GM12872 (cell line): Measurements from ENCODE around the gene CDH23.

ENCODE experiments used
- CTCF ChIP-seq: IDR thresholded peaks from 3 replicates; pipeline ENCODE4 v1.5.1; 2011; ENCODE audit warnings: low read depth, mild to moderate bottlenecking, low read length, moderate library complexity; ENCODE audit not compliant: insufficient read depth

The CDH23 gene

DNA sequence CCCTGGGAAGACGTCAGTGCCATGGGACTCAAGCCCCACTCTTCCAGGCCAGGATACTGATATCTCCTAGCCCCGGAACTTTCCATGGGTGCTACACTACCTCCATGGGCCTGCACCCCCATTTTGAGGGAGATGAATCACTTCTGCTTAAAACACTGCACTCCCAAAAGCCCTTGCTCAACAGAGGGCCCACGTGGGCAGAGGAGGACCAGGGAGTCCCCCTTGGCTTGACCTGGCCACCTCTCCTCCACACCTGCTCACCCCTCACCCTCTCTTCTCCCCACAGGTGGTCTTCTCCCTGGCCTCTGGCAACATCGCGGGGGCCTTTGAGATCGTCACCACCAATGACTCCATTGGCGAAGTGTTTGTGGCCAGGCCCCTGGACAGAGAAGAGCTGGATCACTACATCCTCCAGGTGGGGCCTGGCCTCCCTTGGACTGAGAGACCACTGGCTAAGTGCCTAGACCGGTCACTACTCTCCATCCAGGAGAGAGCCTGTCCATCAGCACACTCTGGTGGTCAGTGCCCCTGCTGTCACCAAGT lies 342.7 kb downstream of the CDH23 start:
- TF ChIP-seq CTCF: no peak

GRCh38 chr10:71740069-71740653 lies 343.4 kb downstream of the CDH23 start:
- TF ChIP-seq CTCF: no peak

DNA sequence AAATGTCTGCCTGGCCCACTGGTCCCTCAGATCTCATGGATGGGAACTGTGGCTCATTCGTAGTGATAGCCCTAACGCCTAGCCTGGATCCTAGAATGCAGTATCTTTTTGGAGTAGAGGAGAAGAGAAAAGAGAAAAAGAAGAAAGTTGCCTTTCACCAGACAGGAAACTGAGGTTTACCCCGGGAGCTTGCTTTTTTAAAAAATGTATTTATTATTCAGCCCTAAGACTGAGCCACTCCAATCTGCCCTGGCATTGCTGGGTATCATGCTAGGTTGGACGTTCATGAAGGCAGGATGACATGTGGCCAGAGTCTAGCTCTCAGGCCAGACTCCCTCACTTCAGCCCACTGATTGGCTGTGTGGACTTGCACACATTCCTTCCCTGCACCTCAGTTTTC lies 344.3 kb downstream of the CDH23 start:
- TF ChIP-seq CTCF: no peak

DNA sequence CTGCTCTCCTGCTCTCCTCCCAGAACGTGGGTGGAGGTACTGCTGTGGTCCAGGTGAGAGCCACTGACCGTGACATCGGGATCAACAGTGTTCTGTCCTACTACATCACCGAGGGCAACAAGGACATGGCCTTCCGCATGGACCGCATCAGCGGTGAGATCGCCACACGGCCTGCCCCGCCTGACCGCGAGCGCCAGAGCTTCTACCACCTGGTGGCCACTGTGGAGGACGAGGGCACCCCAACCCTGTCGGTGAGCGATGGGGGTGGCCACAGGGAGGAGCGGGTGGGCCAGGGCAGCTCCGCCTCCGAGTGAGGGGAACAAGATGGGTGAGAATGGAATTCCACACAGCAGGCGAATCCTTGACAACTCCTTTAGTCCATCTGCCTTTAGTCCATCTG lies 345.0 kb downstream of the CDH23 start:
- TF ChIP-seq CTCF: no peak

- TF ChIP-seq CTCF: no peak
Measured at GRCh38 chr10:71742301-71743088, 345.8 kb downstream of the CDH23 start.

GRCh38 chr10:71743089-71743838 lies 346.5 kb downstream of the CDH23 start:
- TF ChIP-seq CTCF: no peak

DNA sequence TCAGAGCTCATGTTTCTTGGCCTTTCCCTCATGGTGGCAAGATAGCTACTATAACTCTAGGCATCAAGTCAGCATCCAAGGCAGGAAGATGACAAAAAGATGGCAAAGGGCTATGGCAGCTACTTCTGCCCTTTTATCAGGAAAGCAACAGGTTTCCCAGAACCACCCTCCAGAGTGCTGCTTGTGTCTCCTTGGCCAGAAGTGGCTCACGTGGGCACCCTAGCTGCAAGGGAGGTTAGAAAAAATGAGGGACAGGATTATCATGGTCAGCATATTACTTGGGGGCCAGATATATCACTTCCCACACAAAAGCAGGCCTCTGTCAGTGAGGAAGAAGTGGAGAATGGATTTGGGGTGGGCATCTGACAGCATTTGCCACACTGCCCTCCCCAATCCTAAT lies 347.1 kb downstream of the CDH23 start:
- TF ChIP-seq CTCF: no peak
